ENCODE measurements around the gene COLEC11. TPM values are rescaled to one million over a fixed set of nuclear protein-coding genes. Genes with fewer than 3 reads are reported as not detected.

The COLEC11 gene
- total and polyA plus RNA-seq, 10 of the 15 experiments (the other 5 are each of a cell fraction or from before 2014, with no cell fraction given): 0.08 to 0.74 (median 0.14) TPM; not detected in 4

DNA sequence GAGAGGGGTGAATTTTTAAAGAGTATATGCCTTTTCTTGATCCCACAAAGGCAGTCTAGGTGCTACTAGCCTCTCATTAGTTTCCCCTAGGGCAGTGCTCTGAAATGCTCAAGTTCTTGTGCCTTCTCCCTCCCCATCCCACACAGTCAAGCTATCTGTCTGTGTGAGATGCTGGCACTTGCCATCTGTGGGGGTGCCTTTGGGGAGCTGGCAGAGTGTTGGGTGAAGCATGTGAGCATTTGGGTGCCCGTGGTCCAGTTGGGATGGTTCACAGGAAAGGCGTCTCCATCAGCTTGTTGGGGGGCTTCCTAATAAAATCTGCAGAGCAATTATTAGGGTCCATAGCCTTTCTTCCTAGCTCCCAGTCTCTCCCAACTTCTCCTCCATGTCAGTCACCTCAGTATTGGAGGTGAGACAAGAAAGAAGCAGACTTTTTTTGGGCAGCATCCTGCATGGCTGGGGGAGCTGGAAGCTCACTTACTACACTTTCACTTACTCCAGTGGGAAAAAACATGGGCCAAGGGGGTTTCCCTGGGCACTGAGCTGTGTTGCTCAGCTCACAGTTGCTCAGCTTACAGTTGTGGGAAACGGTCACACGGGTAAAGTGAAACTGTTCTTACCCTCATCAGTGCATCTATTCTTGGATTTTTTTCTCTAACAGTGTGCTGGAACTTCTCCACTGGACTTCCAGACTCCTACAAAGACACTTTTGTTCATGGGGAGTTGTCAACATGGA lies 29.3 kb downstream of the COLEC11 start (continued):
- TF ChIP-seq, protein P1, sequence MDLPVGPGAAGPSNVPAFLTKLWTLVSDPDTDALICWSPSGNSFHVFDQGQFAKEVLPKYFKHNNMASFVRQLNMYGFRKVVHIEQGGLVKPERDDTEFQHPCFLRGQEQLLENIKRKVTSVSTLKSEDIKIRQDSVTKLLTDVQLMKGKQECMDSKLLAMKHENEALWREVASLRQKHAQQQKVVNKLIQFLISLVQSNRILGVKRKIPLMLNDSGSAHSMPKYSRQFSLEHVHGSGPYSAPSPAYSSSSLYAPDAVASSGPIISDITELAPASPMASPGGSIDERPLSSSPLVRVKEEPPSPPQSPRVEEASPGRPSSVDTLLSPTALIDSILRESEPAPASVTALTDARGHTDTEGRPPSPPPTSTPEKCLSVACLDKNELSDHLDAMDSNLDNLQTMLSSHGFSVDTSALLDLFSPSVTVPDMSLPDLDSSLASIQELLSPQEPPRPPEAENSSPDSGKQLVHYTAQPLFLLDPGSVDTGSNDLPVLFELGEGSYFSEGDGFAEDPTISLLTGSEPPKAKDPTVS (IDR thresholded peaks at IDR 0.05; ENCODE audit: low read depth, low read length): no peak
- TF ChIP-seq SIX5 (IDR thresholded peaks at IDR 0.05; ENCODE audit: low read depth, low read length, severe bottlenecking) (no peak), ZNF207 (IDR thresholded peaks at IDR 0.05; ENCODE audit: borderline replicate concordance) (no peak), WRNIP1 (IDR thresholded peaks at IDR 0.05; ENCODE audit: borderline replicate concordance, low read depth, low read length) (no peak), SREBF1 (IDR thresholded peaks at IDR 0.05; ENCODE audit: low read length) (no peak), MTA2 (IDR thresholded peaks at IDR 0.05; ENCODE audit: low read depth) (peak; percentile 13; the same call in 1 of the 2 replicates), IKZF2 (IDR thresholded peaks at IDR 0.05) (peak; percentile 64 to 73), RELB (IDR thresholded peaks at IDR 0.05; ENCODE audit: low read depth) (peak; percentile 73; the same call in 1 of the 2 replicates), FOXK2 (IDR thresholded peaks at IDR 0.05) (no peak), RELA (IDR thresholded peaks at IDR 0.05; ENCODE audit: borderline replicate concordance, partially characterized antibody) (peak; percentile 65)
- TF ChIP-seq, protein P2, sequence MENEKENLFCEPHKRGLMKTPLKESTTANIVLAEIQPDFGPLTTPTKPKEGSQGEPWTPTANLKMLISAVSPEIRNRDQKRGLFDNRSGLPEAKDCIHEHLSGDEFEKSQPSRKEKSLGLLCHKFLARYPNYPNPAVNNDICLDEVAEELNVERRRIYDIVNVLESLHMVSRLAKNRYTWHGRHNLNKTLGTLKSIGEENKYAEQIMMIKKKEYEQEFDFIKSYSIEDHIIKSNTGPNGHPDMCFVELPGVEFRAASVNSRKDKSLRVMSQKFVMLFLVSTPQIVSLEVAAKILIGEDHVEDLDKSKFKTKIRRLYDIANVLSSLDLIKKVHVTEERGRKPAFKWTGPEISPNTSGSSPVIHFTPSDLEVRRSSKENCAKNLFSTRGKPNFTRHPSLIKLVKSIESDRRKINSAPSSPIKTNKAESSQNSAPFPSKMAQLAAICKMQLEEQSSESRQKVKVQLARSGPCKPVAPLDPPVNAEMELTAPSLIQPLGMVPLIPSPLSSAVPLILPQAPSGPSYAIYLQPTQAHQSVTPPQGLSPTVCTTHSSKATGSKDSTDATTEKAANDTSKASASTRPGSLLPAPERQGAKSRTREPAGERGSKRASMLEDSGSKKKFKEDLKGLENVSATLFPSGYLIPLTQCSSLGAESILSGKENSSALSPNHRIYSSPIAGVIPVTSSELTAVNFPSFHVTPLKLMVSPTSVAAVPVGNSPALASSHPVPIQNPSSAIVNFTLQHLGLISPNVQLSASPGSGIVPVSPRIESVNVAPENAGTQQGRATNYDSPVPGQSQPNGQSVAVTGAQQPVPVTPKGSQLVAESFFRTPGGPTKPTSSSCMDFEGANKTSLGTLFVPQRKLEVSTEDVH (IDR thresholded peaks at IDR 0.05; ENCODE audit: low read depth, partially characterized antibody): no peak
- TF ChIP-seq, protein P3, sequence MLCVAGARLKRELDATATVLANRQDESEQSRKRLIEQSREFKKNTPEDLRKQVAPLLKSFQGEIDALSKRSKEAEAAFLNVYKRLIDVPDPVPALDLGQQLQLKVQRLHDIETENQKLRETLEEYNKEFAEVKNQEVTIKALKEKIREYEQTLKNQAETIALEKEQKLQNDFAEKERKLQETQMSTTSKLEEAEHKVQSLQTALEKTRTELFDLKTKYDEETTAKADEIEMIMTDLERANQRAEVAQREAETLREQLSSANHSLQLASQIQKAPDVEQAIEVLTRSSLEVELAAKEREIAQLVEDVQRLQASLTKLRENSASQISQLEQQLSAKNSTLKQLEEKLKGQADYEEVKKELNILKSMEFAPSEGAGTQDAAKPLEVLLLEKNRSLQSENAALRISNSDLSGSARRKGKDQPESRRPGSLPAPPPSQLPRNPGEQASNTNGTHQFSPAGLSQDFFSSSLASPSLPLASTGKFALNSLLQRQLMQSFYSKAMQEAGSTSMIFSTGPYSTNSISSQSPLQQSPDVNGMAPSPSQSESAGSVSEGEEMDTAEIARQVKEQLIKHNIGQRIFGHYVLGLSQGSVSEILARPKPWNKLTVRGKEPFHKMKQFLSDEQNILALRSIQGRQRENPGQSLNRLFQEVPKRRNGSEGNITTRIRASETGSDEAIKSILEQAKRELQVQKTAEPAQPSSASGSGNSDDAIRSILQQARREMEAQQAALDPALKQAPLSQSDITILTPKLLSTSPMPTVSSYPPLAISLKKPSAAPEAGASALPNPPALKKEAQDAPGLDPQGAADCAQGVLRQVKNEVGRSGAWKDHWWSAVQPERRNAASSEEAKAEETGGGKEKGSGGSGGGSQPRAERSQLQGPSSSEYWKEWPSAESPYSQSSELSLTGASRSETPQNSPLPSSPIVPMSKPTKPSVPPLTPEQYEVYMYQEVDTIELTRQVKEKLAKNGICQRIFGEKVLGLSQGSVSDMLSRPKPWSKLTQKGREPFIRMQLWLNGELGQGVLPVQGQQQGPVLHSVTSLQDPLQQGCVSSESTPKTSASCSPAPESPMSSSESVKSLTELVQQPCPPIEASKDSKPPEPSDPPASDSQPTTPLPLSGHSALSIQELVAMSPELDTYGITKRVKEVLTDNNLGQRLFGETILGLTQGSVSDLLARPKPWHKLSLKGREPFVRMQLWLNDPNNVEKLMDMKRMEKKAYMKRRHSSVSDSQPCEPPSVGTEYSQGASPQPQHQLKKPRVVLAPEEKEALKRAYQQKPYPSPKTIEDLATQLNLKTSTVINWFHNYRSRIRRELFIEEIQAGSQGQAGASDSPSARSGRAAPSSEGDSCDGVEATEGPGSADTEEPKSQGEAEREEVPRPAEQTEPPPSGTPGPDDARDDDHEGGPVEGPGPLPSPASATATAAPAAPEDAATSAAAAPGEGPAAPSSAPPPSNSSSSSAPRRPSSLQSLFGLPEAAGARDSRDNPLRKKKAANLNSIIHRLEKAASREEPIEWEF (IDR thresholded peaks at IDR 0.05; ENCODE audit: insufficient replicate concordance, low read depth, low read length): peak; percentile 78
- TF ChIP-seq, protein P4, sequence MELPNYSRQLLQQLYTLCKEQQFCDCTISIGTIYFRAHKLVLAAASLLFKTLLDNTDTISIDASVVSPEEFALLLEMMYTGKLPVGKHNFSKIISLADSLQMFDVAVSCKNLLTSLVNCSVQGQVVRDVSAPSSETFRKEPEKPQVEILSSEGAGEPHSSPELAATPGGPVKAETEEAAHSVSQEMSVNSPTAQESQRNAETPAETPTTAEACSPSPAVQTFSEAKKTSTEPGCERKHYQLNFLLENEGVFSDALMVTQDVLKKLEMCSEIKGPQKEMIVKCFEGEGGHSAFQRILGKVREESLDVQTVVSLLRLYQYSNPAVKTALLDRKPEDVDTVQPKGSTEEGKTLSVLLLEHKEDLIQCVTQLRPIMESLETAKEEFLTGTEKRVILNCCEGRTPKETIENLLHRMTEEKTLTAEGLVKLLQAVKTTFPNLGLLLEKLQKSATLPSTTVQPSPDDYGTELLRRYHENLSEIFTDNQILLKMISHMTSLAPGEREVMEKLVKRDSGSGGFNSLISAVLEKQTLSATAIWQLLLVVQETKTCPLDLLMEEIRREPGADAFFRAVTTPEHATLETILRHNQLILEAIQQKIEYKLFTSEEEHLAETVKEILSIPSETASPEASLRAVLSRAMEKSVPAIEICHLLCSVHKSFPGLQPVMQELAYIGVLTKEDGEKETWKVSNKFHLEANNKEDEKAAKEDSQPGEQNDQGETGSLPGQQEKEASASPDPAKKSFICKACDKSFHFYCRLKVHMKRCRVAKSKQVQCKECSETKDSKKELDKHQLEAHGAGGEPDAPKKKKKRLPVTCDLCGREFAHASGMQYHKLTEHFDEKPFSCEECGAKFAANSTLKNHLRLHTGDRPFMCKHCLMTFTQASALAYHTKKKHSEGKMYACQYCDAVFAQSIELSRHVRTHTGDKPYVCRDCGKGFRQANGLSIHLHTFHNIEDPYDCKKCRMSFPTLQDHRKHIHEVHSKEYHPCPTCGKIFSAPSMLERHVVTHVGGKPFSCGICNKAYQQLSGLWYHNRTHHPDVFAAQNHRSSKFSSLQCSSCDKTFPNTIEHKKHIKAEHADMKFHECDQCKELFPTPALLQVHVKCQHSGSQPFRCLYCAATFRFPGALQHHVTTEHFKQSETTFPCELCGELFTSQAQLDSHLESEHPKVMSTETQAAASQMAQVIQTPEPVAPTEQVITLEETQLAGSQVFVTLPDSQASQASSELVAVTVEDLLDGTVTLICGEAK (IDR thresholded peaks at IDR 0.05; ENCODE audit: borderline replicate concordance): no peak

Measured in GM12878 (cell line).